Left renal cortex interstitium (tissue), 4 donors: ENCODE data around the gene HDAC9. TPM values are rescaled to one million over a fixed set of nuclear protein-coding genes. Genes with fewer than 3 reads are reported as not detected.

Experiments
- DNase-seq, 4 donors: peaks; one replicate each; pipeline ENCODE4 v3.0.0-alpha.2; 2013; ENCODE audit warnings: low read depth in 4 of 4, low spot score in 2 of 4, missing footprints in 1 of 4
- polyA plus RNA-seq, 4 donors: library from polyadenylated mRNA; unstranded; fragments of 120-200 nt; gene quantifications; one replicate each; pipeline ENCODE4 v1.2.1, GENCODE V29; 2013; ENCODE audit not compliant: insufficient read length in 4 of 4

HDAC9 gene
- polyA plus RNA-seq, 4 donors: 8.1 to 11.7 (median 10.0) TPM

DNA sequence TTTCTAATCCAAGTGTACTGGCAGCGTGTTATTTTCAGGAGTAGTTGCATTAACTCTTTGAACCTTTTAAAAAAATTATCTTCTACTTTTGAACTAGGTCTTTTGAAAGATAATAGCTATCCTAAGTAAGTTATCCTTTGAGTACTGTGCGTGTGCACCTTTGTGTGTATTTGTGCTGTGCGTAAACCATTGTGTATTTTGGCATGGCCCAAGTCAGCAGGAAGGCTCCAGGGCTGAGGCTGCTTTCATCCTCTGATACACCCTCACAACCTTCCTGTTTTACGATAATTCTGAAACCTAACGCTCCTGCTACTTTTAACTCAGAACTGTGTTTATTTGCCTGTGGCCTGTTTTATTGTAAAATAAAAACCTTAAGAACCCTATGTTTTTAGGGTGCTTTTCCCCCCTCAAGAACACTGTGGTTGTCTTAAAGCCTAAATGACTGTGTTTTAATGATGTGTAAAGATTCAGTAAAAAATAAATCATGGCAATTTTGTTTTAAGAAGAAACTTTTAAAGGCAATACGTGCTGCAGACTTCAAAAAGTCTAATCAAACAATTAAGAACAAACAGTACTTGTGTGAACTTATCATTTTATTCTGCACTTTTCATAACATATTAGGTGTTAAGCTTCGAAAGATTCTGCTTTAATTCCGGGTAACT lies 57.5 kb downstream of the HDAC9 start:
- no peak for DNase-seq

GRCh38 chr7:18553605-18554003 lies 58.1 kb downstream of the HDAC9 start:
- DNase-seq: no peak

DNA sequence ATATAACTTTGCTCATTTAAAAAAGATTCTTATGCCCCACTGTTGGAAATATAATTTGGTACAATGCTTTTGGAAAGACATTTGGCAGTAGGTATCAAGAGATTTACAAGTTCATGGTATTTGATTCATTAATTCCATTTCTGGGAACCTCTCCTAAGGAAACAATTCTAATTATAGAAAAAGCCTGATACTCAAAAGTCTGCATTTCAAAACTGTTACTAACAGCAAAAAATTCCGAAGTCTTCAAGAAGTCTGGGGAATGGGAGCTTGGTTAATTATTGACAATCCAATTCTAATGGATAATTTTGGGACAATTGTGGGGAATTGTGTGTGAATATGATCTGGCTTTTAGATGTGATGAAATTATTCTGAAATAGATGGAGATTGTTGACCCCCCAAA lies 59.6 kb downstream of the HDAC9 start:
- DNase-seq: no peak

DNA sequence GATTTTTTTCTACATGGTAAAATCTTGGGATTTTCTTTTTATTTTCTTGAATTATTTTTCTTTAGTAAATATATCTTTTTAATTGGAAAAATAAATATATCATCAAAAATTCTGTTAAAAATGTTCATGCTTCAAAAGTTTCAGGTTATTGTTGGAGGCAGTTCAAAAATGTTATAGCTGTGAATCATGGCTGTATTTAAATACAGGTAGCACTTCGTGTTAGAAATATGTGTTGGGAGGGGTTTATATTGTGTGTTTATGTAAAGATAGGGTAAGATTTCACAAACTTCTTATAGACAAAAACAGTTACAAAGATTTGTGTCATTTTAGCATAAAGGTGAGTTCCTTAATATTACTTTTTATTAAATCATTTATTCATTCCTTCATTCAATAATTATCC lies 60.4 kb downstream of the HDAC9 start:
- DNase-seq: no peak

GRCh38 chr7:18558503-18558902 lies 63.0 kb downstream of the HDAC9 start:
- DNase-seq: no peak

DNA sequence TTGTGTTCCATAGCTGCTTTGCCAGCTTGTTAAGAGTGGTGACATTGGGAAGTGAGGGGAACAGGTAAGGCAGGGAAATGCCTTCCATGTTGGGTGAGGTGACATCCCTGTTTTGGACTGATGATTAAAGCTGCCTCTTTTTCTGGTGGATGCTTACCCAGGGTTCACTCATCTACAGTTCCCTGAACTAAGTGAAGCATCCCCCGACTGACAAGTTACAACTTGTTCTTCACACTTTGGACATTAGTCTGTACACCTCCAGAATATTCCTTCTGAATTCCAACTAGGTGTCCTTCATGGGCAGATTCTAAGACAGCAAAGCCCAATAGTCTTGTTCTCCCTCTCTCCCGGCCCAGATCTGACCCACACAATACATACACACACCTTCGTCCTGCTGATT lies 63.4 kb downstream of the HDAC9 start:
- DNase-seq: no peak

- no peak for DNase-seq
Measured at GRCh38 chr7:18559756-18560155, 64.2 kb downstream of the HDAC9 start.

DNA sequence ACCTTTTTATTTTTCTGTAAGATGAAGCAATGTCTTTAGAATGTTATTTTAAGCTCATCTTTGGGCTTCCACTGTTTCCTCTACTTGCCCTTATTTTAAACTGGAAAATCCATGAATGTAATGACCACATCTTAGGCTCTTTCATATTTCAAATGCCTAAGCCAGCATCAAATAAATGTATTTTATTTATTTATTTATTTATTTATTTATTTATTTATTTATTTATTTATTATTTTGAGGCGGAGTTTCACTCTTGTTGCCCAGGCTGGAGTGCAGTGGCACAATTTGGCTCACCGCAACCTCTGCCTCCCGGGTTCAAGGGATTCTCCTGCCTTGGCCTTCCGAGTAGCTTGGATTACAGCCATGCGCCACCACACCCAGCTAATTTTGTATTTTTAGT lies 69.2 kb downstream of the HDAC9 start:
- DNase-seq: no peak

DNA sequence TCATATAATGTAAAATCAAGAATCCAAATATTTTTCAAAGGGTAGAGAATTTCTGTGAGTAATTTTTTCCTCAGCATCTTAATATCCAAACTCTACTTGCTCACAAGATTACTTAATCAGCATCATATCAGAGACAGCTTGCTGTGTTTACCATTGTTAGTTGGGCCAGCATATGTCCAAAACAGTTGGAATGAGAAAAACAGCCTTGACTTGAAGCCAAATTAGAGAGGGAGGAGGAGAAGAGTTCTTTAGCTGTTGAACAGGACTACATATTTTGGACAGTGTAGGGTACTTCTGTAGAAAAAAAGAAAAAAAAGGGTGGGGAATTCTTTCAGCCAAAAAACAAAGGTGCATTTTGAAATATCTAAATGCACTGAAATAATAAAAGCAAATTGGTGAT lies 69.8 kb downstream of the HDAC9 start:
- no peak for DNase-seq

- DNase-seq: no peak
Measured at GRCh38 chr7:18566205-18566604, 70.7 kb downstream of the HDAC9 start.

DNA sequence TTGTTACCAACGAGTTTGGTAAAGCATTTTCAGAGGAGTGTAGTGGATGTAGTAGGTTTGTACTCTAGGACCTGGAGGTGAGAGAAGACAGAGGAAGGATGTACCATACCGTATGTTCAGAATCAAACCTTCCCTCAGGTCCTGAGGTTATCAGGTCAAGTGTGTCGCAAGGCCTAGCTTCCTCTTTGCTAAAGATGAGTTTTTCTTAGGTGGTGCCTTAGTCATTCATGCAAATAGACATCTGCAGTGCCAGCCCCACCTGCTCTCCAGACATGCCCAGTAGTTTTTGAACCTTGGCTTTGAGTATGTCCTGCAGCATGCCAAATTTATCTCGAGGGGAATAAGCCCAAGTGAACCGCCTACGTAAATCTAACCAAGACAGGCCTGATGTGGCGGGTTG lies 71.3 kb downstream of the HDAC9 start:
- no peak for DNase-seq

- DNase-seq: no peak
Measured at GRCh38 chr7:18570441-18570840, 74.9 kb downstream of the HDAC9 start.

GRCh38 chr7:18570890-18571478 lies 75.4 kb downstream of the HDAC9 start:
- no peak for DNase-seq

GRCh38 chr7:18572154-18572553 lies 76.6 kb downstream of the HDAC9 start:
- DNase-seq: no peak

DNA sequence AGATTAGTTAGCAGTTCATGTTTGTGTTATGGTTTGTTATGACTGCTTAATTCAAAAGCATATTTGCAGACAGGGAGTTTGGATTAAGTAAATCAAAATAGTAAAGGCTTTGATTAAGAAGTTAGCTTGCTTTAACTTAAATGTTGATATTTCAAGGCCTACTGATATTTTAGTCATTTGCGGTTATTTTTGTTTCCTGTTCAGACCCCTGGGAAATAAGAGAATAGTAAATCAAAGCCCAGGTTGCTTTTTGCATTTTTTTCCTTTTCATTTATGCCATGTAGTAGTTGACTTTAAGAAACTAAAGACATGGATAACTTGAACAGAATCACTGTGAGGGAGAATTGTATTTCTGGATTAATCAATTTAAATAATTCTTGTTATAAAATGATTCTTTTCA lies 77.3 kb downstream of the HDAC9 start:
- DNase-seq: no peak

GRCh38 chr7:18573410-18574234 lies 78.1 kb downstream of the HDAC9 start:
- no peak for DNase-seq

DNA sequence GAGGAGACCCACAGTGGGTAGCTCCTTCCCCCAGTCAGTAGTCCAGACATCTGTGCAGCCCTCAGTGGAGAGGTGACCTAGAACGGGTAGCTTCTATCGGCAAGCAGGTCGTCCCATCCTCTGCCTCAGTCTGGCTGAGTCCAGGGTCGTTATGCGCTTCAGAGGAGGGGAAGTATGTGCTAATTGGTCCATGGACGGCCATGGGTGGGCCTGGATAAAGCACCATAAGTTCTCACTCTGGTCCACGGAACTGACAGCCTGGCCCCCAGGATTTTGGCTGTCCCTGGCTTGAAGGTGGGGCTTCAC lies 78.6 kb downstream of the HDAC9 start:
- no peak for DNase-seq

- DNase-seq: no peak
Measured at GRCh38 chr7:18574676-18575075, 79.1 kb downstream of the HDAC9 start.

GRCh38 chr7:18575622-18576572 lies 80.3 kb downstream of the HDAC9 start:
- no peak for DNase-seq

DNA sequence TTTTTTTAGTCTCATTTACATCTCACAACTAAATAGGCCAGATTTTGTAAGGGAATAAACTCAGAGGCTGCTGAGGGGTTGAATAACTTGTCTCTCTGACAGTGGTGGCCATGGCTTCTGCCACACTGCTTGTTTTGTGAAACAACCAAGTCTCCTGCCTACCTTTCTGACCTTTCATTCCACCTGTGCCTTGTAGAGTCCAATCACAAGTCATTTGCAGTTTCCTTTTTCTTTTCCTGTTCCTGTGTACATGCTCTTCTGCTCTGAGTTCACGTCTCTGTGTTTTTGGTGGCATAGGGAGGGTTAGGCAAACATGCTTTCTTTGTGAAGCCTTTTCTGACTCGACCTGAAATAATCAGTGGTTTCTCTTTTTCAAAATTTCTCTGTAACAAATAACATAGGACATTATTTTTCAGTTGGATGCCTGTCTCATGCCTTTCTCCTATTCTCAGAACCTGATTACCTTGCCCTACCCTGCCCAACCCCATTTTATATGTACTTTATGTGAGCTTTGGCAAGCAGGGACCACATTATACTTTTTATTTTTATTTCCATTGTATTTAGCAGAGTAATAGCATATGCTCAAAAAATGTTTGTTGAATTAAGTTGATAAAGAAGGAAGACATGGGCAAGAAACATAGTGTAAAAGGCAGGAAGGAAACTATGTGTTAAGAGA lies 81.7 kb downstream of the HDAC9 start:
- DNase-seq: no peak
